B cell (primary cell): ENCODE measurements around the gene SLC5A5.

Experiments
- CTCF ChIP-seq: fragments of 200-600 bp; IDR thresholded peaks from one replicate; pipeline ENCODE4 v1.8.0; 2022; ENCODE audit warnings: antibody characterized with exemption, mild to moderate bottlenecking
- EZH2 ChIP-seq: IDR thresholded peaks from 2 replicates; pipeline ENCODE4 v1.6.1; 2012; ENCODE audit warnings: borderline replicate concordance, low read depth, mild to moderate bottlenecking, moderate library complexity, low read length; ENCODE audit not compliant: insufficient read depth, poor library complexity, severe bottlenecking

- no peak for TF ChIP-seq EZH2
- TF ChIP-seq CTCF: no peak
Observed at GRCh38 chr19:17860331-17860992, 11.3 kb upstream of the SLC5A5 start.
